Ovary (tissue), 9 donors: ENCODE data around the gene CSNK2A1. TPM values are rescaled to one million over a fixed set of nuclear protein-coding genes. Genes with fewer than 3 reads are reported as not detected.

Source experiments
- DNase-seq, 5 donors: peaks; one replicate each; pipeline ENCODE4 v3.0.0-alpha.2; 2019 to 2020
- H3K27ac ChIP-seq, 2 donors: fragments of 200-600 bp; one replicate each; pipeline versions ENCODE4 v1.5.1 to v1.8.0; 2019 to 2022
- H3K27me3 ChIP-seq: fragments of 200-600 bp; one replicate; pipeline ENCODE4 v1.8.0; 2022
- H3K36me3 ChIP-seq: fragments of 200-600 bp; sonication (generic); one replicate; pipeline ENCODE4 v1.5.1; 2019
- H3K4me1 ChIP-seq: one replicate; pipeline ENCODE4 v1.8.1; 2013; ENCODE audit warnings: mild to moderate bottlenecking, moderate library complexity; ENCODE audit not compliant: insufficient read depth
- H3K4me3 ChIP-seq: fragments of 200-600 bp; sonication (generic); one replicate; pipeline ENCODE4 v1.5.1; 2017
- H3K9me3 ChIP-seq, 2 donors: fragments of 200-600 bp in 1 of 2; sonication (generic) in 1 of 2; one replicate each; pipeline versions ENCODE4 v1.5.1 to v1.8.1; 2013 to 2019; ENCODE audit warnings: mild to moderate bottlenecking in 1 of 2, moderate library complexity in 1 of 2
- EP300 ChIP-seq: sonication (generic); formaldehyde crosslinking; IDR thresholded peaks from one replicate; pipeline ENCODE4 v1.6.1; 2017; ENCODE audit warnings: antibody characterized with exemption
- POLR2A ChIP-seq: fragments of 450-650 bp; IDR thresholded peaks from one replicate; pipeline ENCODE4 v1.6.1; 2017; ENCODE audit warnings: antibody characterized with exemption, mild to moderate bottlenecking, moderate library complexity
- WGBS, 3 donors: extraction: QIAGEN DNeasy Blood & Tissue Kit in 1 of 3; methylation state at CpG; one replicate each; pipeline versions ENCODE4 v1.1.5 to v1.1.7; 2013 to 2017; 5-methylcytosine and 5-hydroxymethylcytosine counted together
- intact Hi-C, 4 donors: fragments of 100-400 bp; cut with DNase I; formaldehyde crosslinking; loops; one replicate each; pipeline versions ENCODE4 v1.11.0 to v1.15.1; 2022 to 2023
- polyA plus RNA-seq, 2 donors: library from polyadenylated mRNA; stranded (reverse); fragments of 200-250 nt in 1 of 2; fragments of 350-450 nt in 1 of 2; fragmentation: Illumina TruSeq in 1 of 2; extraction: RNeasy Lipid Tissue Mini Kit (QIAGEN cat#74804) in 1 of 2; gene quantifications; one replicate each; pipeline ENCODE4 v1.2.3, GENCODE V29; 2013 to 2014
- total RNA-seq, 7 donors: library from RNA; depleted of rRNA in 2 of 7; stranded (reverse); fragments of >200 nt in 2 of 7; fragmentation: NEBNext Ultra II Directional in 3 of 7; extraction: Animal tissue kit (Norgen Biotek cat#: 25700) in 3 of 7; gene quantifications; one replicate each; pipeline versions ENCODE4 v1.1.0 to v1.2.4, GENCODE V29; 2016 to 2023
- TF ChIP-seq, protein P1 (sequence below), 3 donors: fragments of 450-650 bp in 2 of 3; fragments of 200-600 bp in 1 of 3; IDR thresholded peaks; one replicate each; pipeline versions ENCODE4 v1.5.1 to v1.8.0; 2016 to 2022; ENCODE audit warnings: antibody characterized with exemption in 3 of 3, mild to moderate bottlenecking in 1 of 3
- donor health status: DM: no; HTN: no; CAD: no; lungs with moderate emphysema.
- donor health status: DM: no; HTN: no; CAD: no.
- donor health status: Bipolar disorder and iron deficiency.
- donor health status: DM: yes; HTN: yes; CAD: no.
- donor health status: DM: no; HTN: no; CAD: no.
- donor health status: DM: yes; HTN: yes; CAD: no.

Gene CSNK2A1
- total and polyA plus RNA-seq, 9 donors, result 35.8 to 145 (median 95.7) TPM

DNA sequence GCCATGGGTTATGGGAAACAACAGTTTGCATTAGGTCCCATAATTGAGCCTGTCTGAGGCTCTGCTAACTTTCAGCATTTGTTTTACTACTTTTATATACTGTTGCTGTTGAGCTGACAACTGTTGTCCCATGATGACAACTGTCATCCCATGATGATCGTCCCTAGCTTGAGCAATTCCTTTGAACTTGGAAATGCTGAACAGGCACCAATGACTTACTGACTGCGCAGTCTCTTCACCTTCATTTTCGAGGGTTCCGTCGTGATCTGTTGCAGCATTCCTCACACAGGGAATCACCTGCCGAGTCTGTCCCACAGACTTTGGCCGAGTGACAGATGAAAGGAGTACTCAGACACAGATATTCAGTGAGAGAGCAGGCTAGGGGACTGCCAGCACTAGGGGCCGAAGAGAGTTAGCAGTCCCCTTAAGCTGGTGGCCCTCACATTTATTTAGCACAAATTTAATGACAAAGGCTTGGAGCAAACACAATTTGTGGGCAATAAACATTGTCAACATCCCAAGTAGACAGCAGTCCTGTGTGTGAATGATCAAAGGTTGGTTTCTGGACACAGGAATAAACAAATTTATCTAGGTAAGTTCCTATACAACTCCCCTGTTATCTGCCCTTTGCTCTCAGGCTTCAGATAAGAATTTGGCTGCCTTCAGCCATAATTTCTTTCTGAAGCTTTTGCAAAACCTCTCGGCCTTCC lies 71.3 kb downstream of the CSNK2A1 start:
- H3K9me3 ChIP-seq, result no peaks in the 10 kb centered on the region

DNA sequence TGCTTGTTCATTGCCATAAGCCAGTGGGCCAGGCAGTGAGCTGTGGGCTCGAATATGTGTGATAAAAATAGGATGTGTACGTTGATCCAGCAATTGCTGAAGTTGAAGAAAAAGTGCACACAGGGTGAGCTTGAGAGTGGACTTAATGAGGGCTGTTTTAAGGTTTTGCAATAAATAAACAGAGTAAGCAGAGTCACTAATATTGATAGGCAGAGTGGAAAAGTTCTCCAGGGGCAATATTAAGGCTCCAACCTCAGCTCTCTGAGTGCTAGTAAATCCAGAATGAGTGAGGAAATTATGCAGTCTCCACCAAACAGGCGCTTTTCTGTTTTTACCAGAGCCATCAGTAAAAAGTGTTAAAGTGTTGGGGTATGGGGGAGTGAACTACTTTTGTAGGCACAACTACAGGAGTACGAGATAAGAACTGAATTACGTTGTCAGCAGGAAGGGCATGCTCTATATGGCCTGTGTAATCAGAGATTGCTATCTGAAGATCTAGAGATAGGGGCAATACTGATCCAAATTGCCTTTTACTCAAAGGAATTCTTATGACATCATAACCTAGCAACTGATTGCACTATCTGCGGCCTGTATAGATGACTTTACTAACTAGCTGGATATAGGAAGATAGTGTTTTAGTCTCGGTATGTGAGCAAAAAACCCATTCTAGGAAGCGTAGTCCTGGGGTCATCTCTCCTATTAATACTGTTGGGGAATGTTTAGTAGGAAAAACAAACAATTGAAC lies 73.7 kb downstream of the CSNK2A1 start:
- no peak for DNase-seq

More for the DNA sequence above, 71.3 kb downstream of the CSNK2A1 start:
- Histone ChIP-seq H3K36me3 (no peaks in the 10 kb centered on the region), H3K4me1 (no peaks in the 10 kb centered on the region), H3K4me3 (no peak overlapping the region), H3K27ac (no peak overlapping the region), H3K27me3 (no peaks in the 10 kb centered on the region)
- DNase-seq, result no peak
- intact Hi-C loops, result no loop called here
- WGBS, 3 donors, result 88 to 95% (median 89%) methylated on average over 9 of the region's 9 CpGs
- TF ChIP-seq EP300 (no peak), POLR2A (no peak)
- TF ChIP-seq, protein P1, sequence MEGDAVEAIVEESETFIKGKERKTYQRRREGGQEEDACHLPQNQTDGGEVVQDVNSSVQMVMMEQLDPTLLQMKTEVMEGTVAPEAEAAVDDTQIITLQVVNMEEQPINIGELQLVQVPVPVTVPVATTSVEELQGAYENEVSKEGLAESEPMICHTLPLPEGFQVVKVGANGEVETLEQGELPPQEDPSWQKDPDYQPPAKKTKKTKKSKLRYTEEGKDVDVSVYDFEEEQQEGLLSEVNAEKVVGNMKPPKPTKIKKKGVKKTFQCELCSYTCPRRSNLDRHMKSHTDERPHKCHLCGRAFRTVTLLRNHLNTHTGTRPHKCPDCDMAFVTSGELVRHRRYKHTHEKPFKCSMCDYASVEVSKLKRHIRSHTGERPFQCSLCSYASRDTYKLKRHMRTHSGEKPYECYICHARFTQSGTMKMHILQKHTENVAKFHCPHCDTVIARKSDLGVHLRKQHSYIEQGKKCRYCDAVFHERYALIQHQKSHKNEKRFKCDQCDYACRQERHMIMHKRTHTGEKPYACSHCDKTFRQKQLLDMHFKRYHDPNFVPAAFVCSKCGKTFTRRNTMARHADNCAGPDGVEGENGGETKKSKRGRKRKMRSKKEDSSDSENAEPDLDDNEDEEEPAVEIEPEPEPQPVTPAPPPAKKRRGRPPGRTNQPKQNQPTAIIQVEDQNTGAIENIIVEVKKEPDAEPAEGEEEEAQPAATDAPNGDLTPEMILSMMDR (IDR thresholded peaks at IDR 0.05), result no peak

DNA sequence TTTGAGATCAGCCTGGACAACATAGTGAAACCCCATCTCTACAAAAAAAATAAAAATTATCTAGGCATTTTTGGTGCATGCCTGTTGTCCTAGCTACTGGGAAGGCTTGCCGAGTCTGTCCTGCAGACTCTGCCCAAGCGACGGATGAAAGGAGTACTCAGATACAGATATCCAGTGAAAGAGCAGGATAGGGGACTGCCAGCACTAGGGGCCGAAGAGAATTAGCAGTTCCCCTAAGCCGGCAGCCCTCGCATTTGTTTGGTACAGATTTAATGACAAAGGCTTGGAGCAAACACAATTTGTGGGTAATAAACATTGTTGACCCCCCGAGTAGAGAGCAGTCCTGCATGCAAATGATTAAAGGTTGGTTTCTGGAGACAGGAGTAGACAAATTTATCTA lies 75.8 kb downstream of the CSNK2A1 start:
- no peaks in the 10 kb centered on the region for H3K27me3 ChIP-seq
- no peak overlapping the region for H3K27ac ChIP-seq
- no peaks in the 10 kb centered on the region for H3K9me3 ChIP-seq
- H3K4me1 ChIP-seq, result no peaks in the 10 kb centered on the region
- TF ChIP-seq, protein P1 (IDR thresholded peaks at IDR 0.05), result no peak
- TF ChIP-seq POLR2A, result no peak
- no peak for TF ChIP-seq EP300
- H3K36me3 ChIP-seq, result no peaks in the 10 kb centered on the region
- WGBS, 3 donors, result 87 to 92% (median 90%) methylated on average over 7 of the region's 7 CpGs
- DNase-seq, result no peak
- intact Hi-C loops, result loop anchor here in 1 of 4 donors (10.0 kb wide), 1 partner anchor 63 kb away; the partner anchor contains the start of gene RBCK1
- no peak overlapping the region for H3K4me3 ChIP-seq

More for the DNA sequence above, 73.7 kb downstream of the CSNK2A1 start:
- intact Hi-C loops, result loop anchor here in 1 of 4 donors (10.0 kb wide), 1 partner anchor 65 kb away; the partner anchor contains the start of gene RBCK1
- Histone ChIP-seq H3K9me3 (no peaks in the 10 kb centered on the region), H3K27ac (no peak overlapping the region), H3K27me3 (no peaks in the 10 kb centered on the region), H3K36me3 (no peaks in the 10 kb centered on the region), H3K4me1 (no peaks in the 10 kb centered on the region), H3K4me3 (no peak overlapping the region)
- WGBS, 3 donors, result 60 to 77% (median 68%) methylated on average over 8 of the region's 8 CpGs
- TF ChIP-seq EP300, result no peak
- no peak for TF ChIP-seq POLR2A
- TF ChIP-seq, protein P1 (IDR thresholded peaks at IDR 0.05), result no peak

DNA sequence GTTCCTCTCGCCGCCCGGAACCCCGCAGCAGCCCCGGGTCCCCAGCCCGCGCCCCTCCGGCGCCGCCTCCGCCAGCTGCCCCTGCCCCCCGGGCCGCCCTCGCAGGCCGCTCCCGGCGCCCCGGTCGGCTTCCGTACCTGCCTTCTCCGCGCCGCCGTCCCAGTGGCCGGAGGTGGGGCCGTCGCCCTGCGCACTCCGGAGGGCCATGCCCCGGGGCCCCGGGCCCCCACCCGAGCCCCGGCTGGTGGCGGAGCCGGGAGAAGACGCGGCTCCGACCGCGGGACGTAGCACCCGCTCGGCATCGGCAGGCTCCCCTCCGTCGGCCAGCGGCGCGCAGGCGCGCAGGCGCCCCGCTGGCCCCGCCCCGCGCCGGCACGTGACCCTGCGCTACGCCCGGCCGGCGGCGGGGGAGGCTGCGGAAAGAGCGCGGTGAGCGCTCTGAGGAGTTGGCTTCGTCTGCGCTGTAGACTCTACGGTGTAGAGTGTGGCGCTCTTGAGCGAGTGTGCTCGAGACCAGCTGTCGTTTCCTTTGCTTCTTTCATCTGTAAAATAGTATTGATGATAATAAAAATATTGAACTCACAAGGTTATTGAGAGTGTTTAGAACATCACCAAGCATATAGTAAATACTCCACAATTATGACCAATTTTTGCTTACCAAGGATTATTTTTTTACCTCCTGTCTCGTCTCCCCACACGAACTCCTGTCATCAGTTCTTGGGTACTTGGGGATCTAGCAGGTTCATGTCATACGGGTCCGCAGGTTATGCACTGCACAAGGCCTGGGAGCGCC lies 81.2 kb downstream of the CSNK2A1 start, which contains the start of gene TBC1D20:
TSS of gene TBC1D20 (minus strand) at position 335 of the 793 bp plus-strand sequence. CDS start at position 207, 128 bp downstream.
- Histone ChIP-seq H3K4me3 (peak within 1 kb of the TSS; percentile 73), H3K4me1 (peaks cover 6% of the 10 kb centered on the region), H3K9me3 (no peaks in the 10 kb centered on the region), H3K36me3 (no peaks in the 10 kb centered on the region), H3K27me3 (no peaks in the 10 kb centered on the region), H3K27ac (peak within 1 kb of the TSS; percentile 79 to 91)
- TF ChIP-seq POLR2A, result peak; percentile 73
- no peak for TF ChIP-seq EP300
- TF ChIP-seq, protein P1 (IDR thresholded peaks at IDR 0.05), result peak in 2 of 3 donors; percentile 19 to 20
- WGBS, 3 donors, result 0 to 2% (median 1%) methylated on average over 55 to 80 of the region's 80 CpGs
- peak; percentile 82 to 90 (median 87) for DNase-seq
- intact Hi-C loops, result loop anchor here in 1 of 4 donors (5.0 to 10.0 kb wide), 2 partner anchors 58 to 110 kb away; partner anchors contain the start of gene RBCK1
